ENCODE results near the gene FBLN2. TPM values are rescaled to one million over a fixed set of nuclear protein-coding genes. Genes with fewer than 3 reads are reported as not detected.
"Not testable (repeated sequence)": the region's sequence is repeated elsewhere in the genome, so short reads cannot be mapped to it uniquely, and the experiment has no call there.

The FBLN2 gene
- 8.8 and 17.9 TPM in 2 replicates for total RNA-seq (2014; rRNA removed; shearing (Covaris generic))

DNA sequence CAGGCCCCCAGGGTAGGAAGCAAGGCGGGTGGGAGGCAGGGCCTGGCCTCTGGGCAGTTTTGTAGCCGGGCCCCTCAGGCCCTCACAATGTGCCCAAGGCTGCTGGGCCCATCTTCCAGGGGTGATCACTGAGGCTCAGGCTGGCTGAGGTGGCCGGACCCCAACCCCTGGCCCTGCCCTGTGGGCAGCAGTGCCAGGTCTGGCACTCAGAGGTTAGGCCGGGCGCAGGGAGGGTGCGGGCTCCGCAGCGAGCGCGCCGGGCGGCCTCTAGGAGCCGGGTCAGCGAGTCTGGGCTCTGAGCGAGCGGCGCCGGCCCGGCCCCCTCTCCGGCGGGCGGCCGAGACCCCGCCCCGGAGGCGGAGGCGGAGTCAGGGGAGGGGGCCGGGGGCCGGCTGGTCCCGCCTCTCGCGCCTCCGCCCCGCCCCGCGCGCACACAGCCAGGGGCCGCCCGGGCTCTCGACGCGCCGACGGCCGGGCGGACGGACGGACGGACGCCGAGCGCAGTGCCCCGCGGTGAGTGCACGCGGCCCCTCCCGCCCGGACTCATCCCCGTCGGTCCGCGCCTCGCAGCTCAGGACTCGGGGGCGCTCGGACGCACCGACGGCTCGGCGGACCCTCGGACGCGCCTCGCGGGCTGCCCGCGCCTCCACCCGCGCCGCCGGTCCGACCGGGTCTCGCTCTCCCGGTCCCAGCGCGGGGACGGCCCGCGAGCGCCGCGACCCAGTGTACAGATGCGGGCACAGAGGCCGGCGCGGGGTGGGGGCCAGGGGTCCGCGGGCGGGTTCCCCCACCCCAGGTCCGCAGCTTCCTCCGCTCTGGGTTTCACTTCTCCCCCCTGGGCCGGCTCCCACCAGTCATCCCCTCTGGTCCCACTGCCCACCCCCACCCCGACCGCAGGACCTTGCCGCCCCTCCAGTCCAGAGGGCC lies at the start of gene FBLN2:
Gene FBLN2, plus strand, starts transcription at position 430 of the 927 bp plus-strand sequence. CDS start 21,231 bp downstream, outside the sequence.
- DNase-seq (ENCODE audit: low read depth), result peak; percentile 64

DNA sequence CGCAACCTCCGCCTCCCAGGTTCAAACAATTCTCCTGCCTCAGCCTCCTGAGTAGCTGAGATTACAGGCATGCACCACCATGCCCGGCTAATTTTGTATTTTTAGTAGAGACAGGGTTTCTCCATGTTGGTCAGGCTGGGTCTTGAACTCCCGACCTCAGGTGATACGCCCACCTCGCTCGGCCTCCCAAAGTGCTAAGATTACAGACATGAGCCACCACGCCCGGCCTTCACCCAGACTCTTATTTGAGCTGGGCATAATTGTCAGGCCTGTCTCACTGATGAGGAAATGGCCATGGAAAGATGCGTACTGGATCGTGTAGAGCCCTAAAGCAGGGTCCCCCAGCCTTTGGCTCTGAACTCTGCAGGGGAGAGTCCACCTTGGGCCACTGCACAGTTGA lies 49.7 kb upstream of the FBLN2 start:
- DNase-seq (ENCODE audit: low read depth), result not testable (repeated sequence)

DNA sequence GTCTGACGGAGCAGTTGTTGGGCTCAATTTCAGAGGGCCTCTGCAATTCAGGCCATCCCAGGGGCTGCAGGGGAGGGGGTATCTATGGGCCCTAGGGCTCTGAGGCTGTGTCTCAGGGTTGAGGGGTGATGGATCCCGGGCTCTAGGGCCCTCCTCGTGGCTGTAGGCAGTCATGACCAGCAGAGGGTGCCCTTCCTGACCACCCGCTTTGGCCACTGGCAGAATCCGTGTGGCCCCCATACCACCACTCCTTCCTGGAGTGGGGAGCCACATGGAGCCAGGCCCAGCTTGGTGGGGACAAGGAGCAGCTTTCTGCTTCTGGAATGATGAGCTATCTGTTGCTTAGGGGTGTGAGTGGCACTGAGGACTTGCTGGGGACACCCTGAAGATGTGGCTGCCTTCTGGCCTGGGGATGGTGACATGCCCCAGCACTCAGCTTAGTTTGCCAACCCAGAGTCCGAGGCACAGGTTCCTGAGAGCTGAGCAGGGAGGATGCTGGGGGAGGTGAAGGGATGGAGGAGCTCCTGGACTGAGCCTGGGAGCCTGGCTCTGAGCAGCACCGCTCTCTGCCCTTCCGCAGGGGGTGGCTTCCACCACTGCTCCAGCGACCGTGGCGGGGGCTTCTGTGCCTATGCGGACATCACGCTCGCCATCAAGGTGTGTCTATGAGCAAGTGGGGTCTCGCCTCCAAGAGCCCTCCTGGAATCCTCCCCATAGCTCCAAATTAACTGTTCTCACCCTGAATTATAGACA lies 48.6 kb upstream of the FBLN2 start:
- peak; percentile 28 for DNase-seq (ENCODE audit: low read depth)

DNA sequence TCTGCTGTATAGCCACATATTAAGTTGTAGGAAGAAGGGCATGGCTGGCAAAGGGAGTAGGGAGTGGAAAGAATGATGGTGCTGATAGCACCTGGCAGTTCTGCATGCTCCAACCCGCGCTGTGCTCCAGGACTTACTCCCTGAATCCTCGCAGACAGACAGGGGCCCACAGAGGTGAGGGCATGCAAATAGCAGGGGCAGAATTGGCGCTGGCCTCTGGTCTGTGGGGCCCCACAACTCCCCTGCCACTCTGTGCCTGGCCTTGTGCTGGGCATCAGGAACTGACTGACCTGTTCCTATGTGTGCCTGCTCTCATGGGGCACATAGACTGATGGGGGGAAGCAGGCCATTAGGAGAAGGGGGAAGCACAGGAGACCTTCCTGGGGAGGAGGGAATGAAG lies 47.9 kb upstream of the FBLN2 start:
- DNase-seq (ENCODE audit: low read depth), result no peak

DNA sequence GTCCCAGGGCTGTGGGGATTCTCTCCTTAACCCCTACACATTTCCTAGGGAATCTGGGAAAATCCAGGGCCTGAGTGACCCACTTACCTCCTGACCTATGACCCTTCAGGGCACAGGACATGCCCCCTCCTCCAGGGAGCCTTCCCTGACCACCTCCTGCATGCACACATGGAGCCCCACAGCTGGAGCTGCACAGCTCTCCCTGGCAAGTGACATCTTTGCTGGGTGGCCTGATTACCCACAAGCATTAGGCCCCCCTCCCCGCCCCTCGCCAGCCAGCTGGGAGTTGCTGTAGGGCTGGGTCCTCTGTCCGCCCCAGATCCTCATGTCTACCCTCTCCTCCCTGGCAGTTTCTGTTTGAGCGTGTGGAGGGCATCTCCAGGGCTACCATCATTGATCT lies 47.4 kb upstream of the FBLN2 start:
- DNase-seq (ENCODE audit: low read depth), result no peak

DNA sequence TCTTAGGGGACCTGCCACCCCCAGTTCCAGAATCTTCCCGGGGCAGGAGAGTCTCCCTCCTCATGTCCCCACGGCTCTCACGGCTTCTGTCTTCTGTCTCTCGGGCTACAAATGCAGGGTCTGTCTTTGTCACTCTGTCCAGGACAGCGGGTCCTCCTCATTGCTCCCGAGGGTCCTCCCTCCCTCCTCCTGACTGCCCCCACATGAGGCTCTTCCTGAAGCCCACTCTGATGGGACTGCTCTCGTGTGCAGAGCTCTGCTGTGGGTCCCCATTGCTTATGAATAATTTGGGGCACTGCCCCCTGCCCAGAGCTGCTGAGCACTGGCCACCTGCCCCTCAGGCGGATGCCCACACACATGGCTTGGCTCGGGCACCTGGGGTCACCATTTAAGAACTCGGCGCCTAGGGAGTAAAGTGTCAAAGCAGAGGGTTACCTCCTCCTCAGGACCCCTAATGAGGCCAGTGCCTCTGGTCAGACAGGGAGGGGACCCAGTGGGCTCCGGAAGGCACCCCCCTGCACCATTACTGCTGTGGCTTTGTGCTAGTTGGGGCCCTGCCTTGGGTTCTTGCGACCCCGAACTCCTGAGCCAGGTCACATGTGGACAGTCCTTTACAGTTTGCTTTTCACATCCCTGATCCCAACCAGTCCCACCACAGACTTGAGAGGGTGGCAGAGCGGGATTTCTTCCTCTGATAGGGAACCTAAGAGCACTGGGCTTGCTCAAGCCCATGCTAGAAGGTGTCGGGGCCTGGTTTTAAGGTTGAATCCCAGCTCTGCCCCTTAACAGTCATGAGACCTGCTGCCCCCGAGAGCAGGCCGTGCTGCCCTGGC lies 46.8 kb upstream of the FBLN2 start:
- DNase-seq (ENCODE audit: low read depth), result no peak

DNA sequence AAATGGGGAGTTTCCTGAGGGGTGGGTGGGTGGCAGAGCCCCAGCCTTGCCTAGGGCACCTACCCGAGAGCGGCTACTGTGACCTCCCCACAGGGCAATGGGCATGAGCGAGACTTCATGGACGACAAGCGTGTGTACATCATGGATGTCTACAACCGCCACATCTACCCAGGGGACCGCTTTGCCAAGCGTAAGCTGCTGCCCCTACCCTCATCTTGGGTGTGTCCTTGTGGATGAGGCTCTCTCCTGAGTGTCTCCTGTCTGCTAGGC lies 46.2 kb upstream of the FBLN2 start:
- no peak for DNase-seq (ENCODE audit: low read depth)

DNA sequence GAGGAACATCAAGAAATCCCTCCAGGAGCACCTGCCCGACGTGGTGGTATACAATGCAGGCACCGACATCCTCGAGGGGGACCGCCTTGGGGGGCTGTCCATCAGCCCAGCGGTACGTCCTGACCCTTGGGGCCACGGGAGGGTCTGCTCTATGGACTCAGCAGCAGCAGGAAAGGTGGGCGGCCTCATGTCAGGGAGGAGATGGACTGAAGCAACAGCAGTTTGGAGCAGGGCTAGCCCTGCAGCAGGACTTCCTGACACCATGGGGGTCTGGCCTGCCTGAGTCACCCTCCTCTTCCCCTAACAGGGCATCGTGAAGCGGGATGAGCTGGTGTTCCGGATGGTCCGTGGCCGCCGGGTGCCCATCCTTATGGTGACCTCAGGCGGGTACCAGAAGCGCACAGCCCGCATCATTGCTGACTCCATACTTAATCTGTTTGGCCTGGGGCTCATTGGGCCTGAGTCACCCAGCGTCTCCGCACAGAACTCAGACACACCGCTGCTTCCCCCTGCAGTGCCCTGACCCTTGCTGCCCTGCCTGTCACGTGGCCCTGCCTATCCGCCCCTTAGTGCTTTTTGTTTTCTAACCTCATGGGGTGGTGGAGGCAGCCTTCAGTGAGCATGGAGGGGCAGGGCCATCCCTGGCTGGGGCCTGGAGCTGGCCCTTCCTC lies 44.6 kb upstream of the FBLN2 start:
- DNase-seq (ENCODE audit: low read depth), result peak; percentile 84

DNA sequence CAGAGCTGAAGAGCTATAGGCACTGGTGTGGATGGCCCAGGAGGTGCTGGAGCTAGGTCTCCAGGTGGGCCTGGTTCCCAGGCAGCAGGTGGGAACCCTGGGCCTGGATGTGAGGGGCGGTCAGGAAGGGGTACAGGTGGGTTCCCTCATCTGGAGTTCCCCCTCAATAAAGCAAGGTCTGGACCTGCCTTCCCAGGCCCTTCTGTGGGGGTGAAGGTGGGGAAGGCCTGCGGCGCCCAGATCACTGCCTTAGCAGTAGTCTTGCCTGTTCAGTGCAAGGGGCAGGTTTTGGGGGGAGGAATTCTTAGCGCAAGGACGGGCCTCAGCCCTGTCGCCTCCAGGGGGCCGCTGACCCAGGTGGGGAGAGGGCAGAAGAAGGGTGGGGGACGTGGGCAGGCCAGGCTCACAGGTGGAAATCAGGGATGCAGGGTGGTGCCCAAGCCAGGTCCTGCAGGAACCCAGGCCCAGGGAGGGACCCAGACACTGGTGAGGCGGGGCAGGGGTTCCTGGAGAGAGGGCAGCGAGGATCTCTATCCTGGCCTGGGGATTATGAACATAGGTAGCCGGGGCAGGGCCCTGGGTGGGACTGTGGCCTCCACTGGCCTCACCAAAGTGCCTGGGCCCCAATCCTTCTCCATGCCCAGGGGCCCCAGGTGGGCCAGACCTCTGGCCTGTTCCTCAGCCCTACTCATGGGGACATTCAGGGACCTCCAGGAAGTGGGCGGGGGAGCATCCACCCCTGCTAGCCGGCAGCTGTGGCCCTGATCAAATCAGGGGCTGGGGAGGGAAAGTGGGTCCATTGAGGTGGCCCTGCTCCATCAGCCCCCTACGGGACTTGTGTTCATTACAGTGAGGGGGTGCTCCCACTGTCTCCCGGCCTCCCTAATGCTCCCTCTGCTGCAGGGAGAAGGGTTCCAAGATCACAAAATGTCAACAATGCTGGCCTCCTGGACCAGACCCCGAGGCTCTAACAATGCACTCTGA lies 43.5 kb upstream of the FBLN2 start:
- no peak for DNase-seq (ENCODE audit: low read depth)

DNA sequence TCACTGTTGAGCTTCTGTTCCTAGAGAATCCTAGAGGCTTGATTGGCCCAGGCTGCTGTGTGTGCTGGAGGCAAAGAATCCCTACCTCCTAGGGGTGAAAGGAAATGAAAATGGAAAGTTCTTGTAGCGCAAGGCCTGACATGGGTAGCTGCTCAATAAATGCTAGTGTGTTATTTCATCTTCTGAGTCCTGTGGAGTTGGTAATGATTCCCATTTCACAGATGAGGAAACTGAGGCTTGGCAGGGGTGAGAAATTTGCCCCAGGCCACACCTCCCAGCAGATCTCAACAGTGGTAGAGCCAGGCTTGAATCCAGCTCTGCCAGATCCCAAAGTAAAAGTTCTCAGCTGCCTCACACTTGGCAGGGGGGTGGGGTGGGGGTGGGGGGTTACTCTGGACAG lies 42.7 kb upstream of the FBLN2 start:
- no peak for DNase-seq (ENCODE audit: low read depth)

DNA sequence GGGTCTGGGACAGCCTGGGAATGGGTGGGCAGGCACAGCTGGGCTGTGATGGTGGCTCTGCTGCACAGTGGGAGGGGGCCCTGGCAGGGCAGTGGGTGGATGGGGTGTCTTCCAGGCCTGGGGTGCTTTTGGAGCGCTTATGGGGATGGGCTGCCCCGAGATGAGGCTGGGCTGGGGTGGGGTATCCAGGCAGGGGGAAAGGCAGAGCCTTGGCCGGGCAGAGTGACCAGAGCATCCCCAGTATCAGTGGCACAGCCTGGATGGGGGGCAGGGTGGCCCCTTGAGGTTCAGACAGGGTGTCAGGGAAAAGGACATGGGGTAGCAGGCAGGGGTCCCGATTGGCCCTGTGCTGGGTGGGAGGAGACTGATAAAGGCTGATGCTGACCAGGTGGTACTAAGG lies 42.2 kb upstream of the FBLN2 start:
- no peak for DNase-seq (ENCODE audit: low read depth)

DNA sequence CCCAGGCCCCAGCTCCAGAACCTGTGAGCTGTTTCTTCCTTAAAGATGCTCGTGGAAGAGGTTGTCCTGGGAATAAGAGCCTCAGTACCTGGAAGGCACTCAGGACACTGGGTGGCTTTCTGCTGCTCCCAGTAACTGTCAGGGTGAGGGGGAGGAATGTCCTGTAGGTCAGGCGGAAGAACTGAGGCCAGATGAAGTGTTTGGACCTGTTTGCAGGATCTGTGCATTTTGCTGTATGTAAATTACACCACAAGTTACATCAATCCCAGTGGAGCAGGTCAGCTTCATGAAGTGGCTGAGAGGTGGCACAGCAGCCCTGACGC lies 41.7 kb upstream of the FBLN2 start:
- DNase-seq (ENCODE audit: low read depth), result no peak

DNA sequence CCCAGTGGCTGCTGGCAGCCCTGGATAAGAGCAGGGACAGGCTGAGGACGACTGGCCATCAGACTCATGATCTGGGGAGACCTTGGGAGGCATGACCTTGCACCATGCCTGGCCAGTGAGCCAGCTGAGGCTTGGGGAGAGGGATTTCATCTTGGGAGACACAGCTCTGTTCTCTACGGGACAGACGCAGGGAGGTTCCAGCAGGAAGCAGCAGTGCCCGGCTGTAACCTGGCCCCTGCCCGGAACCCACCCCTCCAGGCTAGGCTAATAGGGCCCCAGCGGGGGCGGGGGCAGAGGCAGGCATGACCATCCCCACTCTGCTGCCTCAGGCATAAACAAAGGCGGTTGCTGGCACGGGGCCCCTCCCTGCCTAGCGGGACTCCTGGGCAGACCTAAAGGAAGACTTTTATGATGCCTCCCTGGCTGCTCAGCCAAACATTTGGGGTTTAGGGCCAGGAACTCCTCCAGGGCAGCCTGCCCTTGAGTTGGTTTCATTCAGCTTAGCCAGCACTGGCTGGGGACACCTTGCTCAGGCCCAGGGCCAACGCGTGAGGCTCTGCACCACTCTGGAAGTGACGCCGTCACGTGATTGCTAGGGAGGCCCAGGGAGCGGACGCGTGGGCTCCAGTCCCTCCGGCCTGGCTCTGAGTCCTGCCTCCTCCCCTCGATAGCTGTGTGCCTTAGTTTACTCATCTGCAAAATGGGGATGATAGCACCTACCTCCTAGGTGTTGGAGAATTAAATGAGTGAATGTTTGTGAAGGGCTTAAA lies 41.2 kb upstream of the FBLN2 start:
- peak; percentile 52 for DNase-seq (ENCODE audit: low read depth)

DNA sequence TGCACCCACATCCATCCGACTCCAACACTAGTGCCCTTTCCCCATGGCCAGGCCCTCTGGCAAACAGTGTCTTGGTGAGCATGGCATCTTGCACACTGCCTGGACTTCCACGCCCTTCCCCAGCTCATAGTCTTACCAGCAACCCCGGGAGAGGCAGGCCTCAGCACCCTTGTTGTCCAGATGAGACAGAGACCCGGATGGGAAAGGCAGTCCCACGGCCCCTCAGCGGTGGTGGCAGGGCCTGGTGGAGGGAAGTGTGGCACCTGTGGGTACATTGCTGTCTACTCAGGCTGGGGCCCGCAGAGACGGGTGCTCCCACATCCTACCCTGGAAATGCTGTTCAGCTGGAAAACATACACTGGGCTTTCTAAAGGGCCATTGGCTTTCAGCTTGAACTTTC lies 40.4 kb upstream of the FBLN2 start:
- no peak for DNase-seq (ENCODE audit: low read depth)

DNA sequence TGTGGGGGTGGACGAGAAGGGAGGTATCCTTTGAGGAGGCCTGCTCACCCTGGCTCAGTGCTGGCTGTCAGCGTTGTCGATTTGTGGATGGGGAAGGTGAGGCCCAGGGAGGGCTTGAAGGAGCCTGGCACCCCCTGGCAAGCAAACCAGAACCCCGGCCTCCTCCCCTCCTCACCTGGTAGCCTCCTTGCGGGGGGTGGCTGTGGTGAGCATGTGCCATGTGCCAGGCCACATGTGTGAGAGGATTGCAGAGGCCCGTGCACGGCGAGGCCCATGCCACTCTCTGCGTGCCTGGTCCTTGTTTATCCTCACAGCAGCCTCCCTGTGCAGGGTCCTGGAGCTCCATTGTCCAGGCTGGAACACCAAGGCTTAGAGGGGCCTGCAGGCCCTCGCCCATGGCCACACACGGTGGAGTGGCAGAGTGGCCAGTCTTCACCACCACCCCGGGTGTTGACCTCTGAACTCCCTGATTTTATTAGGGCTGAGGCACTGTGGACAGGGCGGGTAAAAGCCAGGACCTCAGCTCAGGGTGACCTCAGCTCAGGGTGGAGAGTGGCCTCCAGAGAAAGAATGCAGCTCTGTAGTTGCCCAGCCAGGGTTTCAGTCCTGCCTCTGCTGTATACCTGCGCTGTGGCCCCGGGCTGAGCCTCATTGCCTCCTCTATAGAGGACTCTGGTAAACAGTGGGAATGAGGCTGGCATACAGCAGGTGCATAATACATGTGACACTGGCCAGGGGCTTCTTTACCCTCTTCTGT lies 39.7 kb upstream of the FBLN2 start:
- DNase-seq (ENCODE audit: low read depth), result no peak

DNA sequence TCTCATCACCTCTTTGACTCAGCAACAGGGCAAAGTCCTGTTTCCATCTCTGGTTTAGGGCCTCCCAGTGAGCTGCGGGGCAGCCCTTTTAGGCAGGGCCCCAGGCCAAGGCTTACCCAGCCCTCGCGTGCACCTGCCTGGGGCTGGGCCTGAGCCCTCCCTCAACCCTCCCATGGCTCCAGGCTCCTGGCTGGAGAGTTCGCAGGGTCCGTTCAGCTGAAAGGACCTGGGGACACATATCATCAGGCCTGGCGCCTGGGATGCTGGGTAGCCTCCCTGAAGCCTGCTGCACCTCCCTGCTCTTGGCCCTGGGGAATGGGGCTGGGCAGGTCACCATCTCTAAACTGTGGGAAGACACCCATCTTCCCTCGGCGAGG lies 39.1 kb upstream of the FBLN2 start:
- DNase-seq (ENCODE audit: low read depth), result no peak

DNA sequence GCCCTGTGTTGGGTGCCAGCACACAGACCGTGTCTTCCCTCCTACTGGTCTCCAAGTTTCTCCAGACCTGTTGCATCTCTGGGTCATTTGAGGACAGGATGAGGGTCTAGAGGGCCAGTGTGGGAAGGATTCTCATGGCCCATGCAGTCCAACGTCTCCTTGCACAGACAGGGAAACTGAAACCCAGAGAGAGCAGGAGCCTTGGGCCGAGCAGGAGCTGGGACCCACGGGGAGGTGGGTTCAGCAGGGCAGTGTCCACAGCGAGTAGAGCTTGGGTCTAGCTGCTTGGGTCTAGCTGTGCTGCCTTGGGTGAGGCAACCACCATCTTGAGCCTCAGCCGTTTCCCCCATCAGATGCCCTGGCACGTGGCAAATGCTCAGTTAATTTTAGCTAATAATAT lies 36.5 kb upstream of the FBLN2 start:
- DNase-seq (ENCODE audit: low read depth), result no peak

DNA sequence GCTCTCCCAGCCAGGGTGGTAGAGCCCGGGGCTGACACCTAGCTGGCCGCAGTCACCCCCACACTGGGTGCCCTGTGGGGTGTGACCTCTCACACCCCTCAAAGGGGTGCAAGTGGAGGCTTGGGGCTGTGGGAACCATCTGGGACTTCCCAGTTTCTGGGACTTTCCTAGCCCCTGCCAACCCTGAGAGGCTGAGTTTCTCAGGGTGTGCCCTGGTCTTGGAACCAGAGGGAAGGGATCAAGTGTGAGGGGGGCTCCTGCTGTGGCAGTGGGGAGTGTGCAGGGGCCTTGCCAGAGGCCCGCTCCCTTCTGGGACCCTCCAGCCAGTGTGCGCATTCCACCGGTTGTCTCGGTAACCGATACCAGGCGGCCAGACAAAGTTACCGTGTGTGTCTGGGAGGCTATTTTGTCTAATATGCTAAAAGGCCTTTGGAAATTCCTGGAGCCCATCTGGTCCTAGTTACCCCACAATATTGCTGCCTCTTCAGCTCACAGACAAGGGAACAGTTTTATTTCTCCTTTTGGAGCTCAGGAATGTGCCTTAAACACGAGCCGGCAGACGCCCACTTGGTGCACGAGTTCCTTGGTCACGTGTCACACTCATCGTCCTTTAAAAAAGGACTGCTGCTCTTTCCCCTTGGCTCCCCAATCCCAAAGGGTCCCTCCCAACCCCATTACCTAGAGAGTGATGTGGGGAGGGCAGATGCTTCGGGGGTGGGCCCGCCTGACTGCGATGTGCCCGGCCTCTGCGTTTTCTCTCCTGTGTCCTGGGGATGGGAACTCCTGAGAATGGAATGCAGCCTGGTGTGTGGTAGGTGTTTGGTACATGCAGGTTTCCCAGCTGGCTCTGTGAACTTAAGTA lies 35.6 kb upstream of the FBLN2 start:
- DNase-seq (ENCODE audit: low read depth), result no peak

Data from Daoy (cell line).